Measurements from ENCODE around the gene LCN1. TPM values are rescaled to one million over a fixed set of nuclear protein-coding genes. Genes with fewer than 3 reads are reported as not detected.
"Not testable (repeated sequence)": the region's sequence is repeated elsewhere in the genome, so short reads cannot be mapped to it uniquely, and the experiment has no call there.

The LCN1 gene
- polyA plus RNA-seq, 3 donors: not detected

GRCh38 chr9:135522137-135522877 lies 1.1 kb downstream of the LCN1 start:
- DNase-seq: no peak

- no peak for DNase-seq
Measured at GRCh38 chr9:135522931-135523330, 1.7 kb downstream of the LCN1 start.

GRCh38 chr9:135523521-135524129 lies 2.4 kb downstream of the LCN1 start:
- no peak for DNase-seq

- no peak for DNase-seq
Measured at GRCh38 chr9:135524130-135524861, 3.1 kb downstream of the LCN1 start.

- DNase-seq: no peak
Measured at GRCh38 chr9:135525241-135526088, 4.2 kb downstream of the LCN1 start.

GRCh38 chr9:135526089-135526729 lies 5.0 kb downstream of the LCN1 start:
- DNase-seq: no peak

- no peak for DNase-seq
Measured at GRCh38 chr9:135526730-135527571, 5.7 kb downstream of the LCN1 start.

- DNase-seq: not testable (repeated sequence)
Measured at GRCh38 chr9:135528842-135529435, 7.7 kb downstream of the LCN1 start.

GRCh38 chr9:135530146-135530545 lies 8.9 kb downstream of the LCN1 start:
- no peak for DNase-seq

GRCh38 chr9:135531096-135531495 lies 9.9 kb downstream of the LCN1 start:
- no peak for DNase-seq

- DNase-seq: no peak
Measured at GRCh38 chr9:135533113-135533512, 11.9 kb downstream of the LCN1 start.

GRCh38 chr9:135533674-135534073 lies 12.4 kb downstream of the LCN1 start:
- no peak for DNase-seq

- DNase-seq: not testable (repeated sequence)
Measured at GRCh38 chr9:135534192-135534711, 13.0 kb downstream of the LCN1 start.

GRCh38 chr9:135534826-135535225 lies 13.6 kb downstream of the LCN1 start:
- not testable (repeated sequence) for DNase-seq

GRCh38 chr9:135535631-135536030 lies 14.4 kb downstream of the LCN1 start:
- not testable (repeated sequence) for DNase-seq

- DNase-seq: no peak
Measured at GRCh38 chr9:135536216-135536615, 15.0 kb downstream of the LCN1 start.

- DNase-seq: not testable (repeated sequence)
Measured at GRCh38 chr9:135543262-135543894, 22.1 kb downstream of the LCN1 start.

GRCh38 chr9:135544981-135545635 lies 23.9 kb downstream of the LCN1 start:
- DNase-seq: no peak

All from renal pelvis (tissue), 4 donors.